Liver (tissue), 9 donors: ENCODE data around the gene MICOS13. TPM values are rescaled to one million over a fixed set of nuclear protein-coding genes. Genes with fewer than 3 reads are reported as not detected.

Source experiments
- DNase-seq: peaks from one replicate; pipeline ENCODE4 v3.0.0-alpha.2; 2017; ENCODE audit warnings: low spot score
- H3K27ac ChIP-seq, 2 donors: one replicate each; pipeline ENCODE4 v1.7.0; 2013; ENCODE audit warnings: inconsistent platforms in 2 of 2, low read length in 2 of 2, control low read depth in 1 of 2, low read depth in 1 of 2, mild to moderate bottlenecking in 1 of 2
- H3K27me3 ChIP-seq, 4 donors: one replicate each; pipeline versions ENCODE4 v1.6.1 to v1.7.0; 2013; ENCODE audit warnings: low read length in 3 of 4, inconsistent platforms in 1 of 4, mild to moderate bottlenecking in 1 of 4, moderate library complexity in 1 of 4; ENCODE audit not compliant: control insufficient read depth in 4 of 4, insufficient read depth in 4 of 4
- H3K36me3 ChIP-seq, 4 donors: one replicate each; pipeline versions ENCODE4 v1.6.1 to v1.7.0; 2013; ENCODE audit warnings: low read length in 3 of 4, mild to moderate bottlenecking in 3 of 4, low read depth in 1 of 4, moderate library complexity in 1 of 4; ENCODE audit not compliant: control insufficient read depth in 4 of 4, insufficient read depth in 3 of 4
- H3K4me1 ChIP-seq, 4 donors: one replicate each; pipeline versions ENCODE4 v1.6.1 to v1.7.0; 2013; ENCODE audit warnings: low read length in 3 of 4, mild to moderate bottlenecking in 3 of 4, moderate library complexity in 1 of 4; ENCODE audit not compliant: control insufficient read depth in 4 of 4, insufficient read depth in 4 of 4
- H3K4me3 ChIP-seq, 3 donors: one replicate each; pipeline versions ENCODE4 v1.6.1 to v1.7.0; 2013; ENCODE audit warnings: low read length in 3 of 3, control low read depth in 1 of 3, low read depth in 1 of 3, mild to moderate bottlenecking in 1 of 3
- H3K9ac ChIP-seq, 2 donors: one replicate each; pipeline ENCODE4 v1.7.0; 2013; ENCODE audit warnings: low read length in 2 of 2, mild to moderate bottlenecking in 2 of 2, moderate library complexity in 2 of 2, control low read depth in 1 of 2, low read depth in 1 of 2
- H3K9me3 ChIP-seq, 4 donors: one replicate each; pipeline versions ENCODE4 v1.6.1 to v1.7.0; 2013; ENCODE audit warnings: low read length in 3 of 4; ENCODE audit not compliant: control insufficient read depth in 4 of 4
- EGR1 ChIP-seq, 2 donors: IDR thresholded peaks; 2 replicates each; pipeline ENCODE4 v1.6.1; 2016 to 2018; ENCODE audit warnings: antibody characterized with exemption in 2 of 2, low read depth in 2 of 2
- FOXA1 ChIP-seq: IDR thresholded peaks from 2 replicates; pipeline ENCODE4 v1.6.1; 2016; ENCODE audit warnings: antibody characterized with exemption
- FOXA2 ChIP-seq: IDR thresholded peaks from 2 replicates; pipeline ENCODE4 v1.6.1; 2016; ENCODE audit warnings: antibody characterized with exemption
- GABPA ChIP-seq, 2 donors: IDR thresholded peaks in 1 of 2; conservative IDR thresholded peaks in 1 of 2; 2 replicates each; pipeline ENCODE4 v1.6.1; 2016; ENCODE audit warnings: antibody characterized with exemption in 2 of 2, mild to moderate bottlenecking in 1 of 2, moderate library complexity in 1 of 2
- HNF4A ChIP-seq, 2 donors: conservative IDR thresholded peaks; 2 replicates each; pipeline ENCODE4 v1.6.1; 2016; ENCODE audit warnings: antibody characterized with exemption in 2 of 2, mild to moderate bottlenecking in 2 of 2
- HNF4G ChIP-seq: IDR thresholded peaks from 2 replicates; pipeline ENCODE4 v1.6.1; 2016; ENCODE audit warnings: antibody characterized with exemption
- JUND ChIP-seq, 2 donors: IDR thresholded peaks; 2 replicates each; pipeline ENCODE4 v1.6.1; 2016; ENCODE audit warnings: antibody characterized with exemption in 2 of 2
- NR2F2 ChIP-seq: IDR thresholded peaks from 2 replicates; pipeline ENCODE4 v1.6.1; 2016; ENCODE audit warnings: antibody characterized with exemption
- RAD21 ChIP-seq, 2 donors: IDR thresholded peaks; 2 replicates each; pipeline ENCODE4 v1.6.1; 2016; ENCODE audit warnings: antibody characterized with exemption in 2 of 2, mild to moderate bottlenecking in 2 of 2
- RXRA ChIP-seq, 2 donors: IDR thresholded peaks; 2 replicates each; pipeline ENCODE4 v1.6.1; 2017 to 2018; ENCODE audit warnings: antibody characterized with exemption in 2 of 2, mild to moderate bottlenecking in 1 of 2
- SP1 ChIP-seq: IDR thresholded peaks from 2 replicates; pipeline ENCODE4 v1.6.1; 2018; ENCODE audit warnings: antibody characterized with exemption, mild to moderate bottlenecking
- TAF1 ChIP-seq: conservative IDR thresholded peaks from 2 replicates; pipeline ENCODE4 v1.6.1; 2016; ENCODE audit warnings: antibody characterized with exemption, mild to moderate bottlenecking
- YY1 ChIP-seq: IDR thresholded peaks from 2 replicates; pipeline ENCODE4 v1.6.1; 2016; ENCODE audit warnings: antibody characterized with exemption, mild to moderate bottlenecking
- WGBS: extraction: QIAGEN DNeasy Blood & Tissue Kit; methylation state at CpG from one replicate; pipeline ENCODE4 v1.1.7; 2013; 5-methylcytosine and 5-hydroxymethylcytosine counted together
- polyA plus RNA-seq, 2 donors: library from polyadenylated mRNA; stranded (reverse) in 1 of 2; unstranded in 1 of 2; fragments of 200-250 nt in 1 of 2; fragments of >200 nt in 1 of 2; fragmentation: Nextera tagmentation in 1 of 2; extraction: Ambion mirVana in 1 of 2; gene quantifications; one replicate each; pipeline versions ENCODE4 v1.2.1 to v1.2.3, GENCODE V29; 2013 to 2015
- total RNA-seq, 2 donors: library from RNA; depleted of rRNA; stranded (reverse); fragments of >200 nt; gene quantifications; one replicate each; pipeline ENCODE4 v1.2.3, GENCODE V29; 2014
- TF ChIP-seq, protein P1 (sequence below): fragments of 150-350 bp; IDR thresholded peaks from 2 replicates; pipeline ENCODE4 v1.5.1; 2017; ENCODE audit warnings: improper control_type of control experiment, low read depth, low read length; ENCODE audit not compliant: missing input control
- TF ChIP-seq, protein P2 (sequence below): IDR thresholded peaks from 2 replicates; pipeline ENCODE4 v1.6.1; 2016; ENCODE audit warnings: antibody characterized with exemption
- TF ChIP-seq, protein P3 (sequence below): IDR thresholded peaks from 2 replicates; pipeline ENCODE4 v1.6.1; 2016; ENCODE audit warnings: antibody characterized with exemption
- TF ChIP-seq, protein P4 (sequence below): IDR thresholded peaks from 2 replicates; pipeline ENCODE4 v1.6.1; 2016; ENCODE audit warnings: antibody characterized with exemption
- TF ChIP-seq, protein P5 (sequence below): IDR thresholded peaks from 2 replicates; pipeline ENCODE4 v1.6.1; 2016; ENCODE audit warnings: antibody characterized with exemption, mild to moderate bottlenecking
- donor health status: healthy.
- donor health status: healthy.
- donor health status: healthy.
- donor health status: healthy.
- donor health status: healthy.

Gene MICOS13
- total and polyA plus RNA-seq, 4 donors = 11.5 to 84.0 (median 30.8) TPM

DNA sequence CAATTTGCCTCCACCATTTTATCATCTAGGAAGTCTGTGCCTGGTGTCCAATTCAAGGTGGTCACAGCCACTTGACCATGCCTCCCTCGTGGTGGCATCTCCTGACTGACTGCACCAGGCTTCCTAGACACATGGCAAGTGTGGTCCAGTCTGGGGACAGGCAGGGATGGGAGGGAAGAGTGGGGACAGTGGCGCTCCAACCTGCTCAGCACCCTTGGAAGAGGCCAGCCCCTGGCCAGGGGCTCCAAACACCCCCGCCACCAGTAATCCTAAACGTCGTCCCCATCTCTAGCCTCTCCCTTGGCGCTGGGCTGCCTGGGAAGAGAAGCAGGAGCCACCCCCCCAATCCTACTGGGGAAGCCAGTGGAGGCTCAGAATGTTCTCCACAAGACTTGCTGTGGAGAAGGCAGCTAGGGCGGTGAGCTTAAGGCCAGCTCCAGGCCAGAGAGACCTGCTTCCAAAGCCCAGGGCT, 12.4 kb upstream of the MICOS13 start:
- TF ChIP-seq, protein P1, sequence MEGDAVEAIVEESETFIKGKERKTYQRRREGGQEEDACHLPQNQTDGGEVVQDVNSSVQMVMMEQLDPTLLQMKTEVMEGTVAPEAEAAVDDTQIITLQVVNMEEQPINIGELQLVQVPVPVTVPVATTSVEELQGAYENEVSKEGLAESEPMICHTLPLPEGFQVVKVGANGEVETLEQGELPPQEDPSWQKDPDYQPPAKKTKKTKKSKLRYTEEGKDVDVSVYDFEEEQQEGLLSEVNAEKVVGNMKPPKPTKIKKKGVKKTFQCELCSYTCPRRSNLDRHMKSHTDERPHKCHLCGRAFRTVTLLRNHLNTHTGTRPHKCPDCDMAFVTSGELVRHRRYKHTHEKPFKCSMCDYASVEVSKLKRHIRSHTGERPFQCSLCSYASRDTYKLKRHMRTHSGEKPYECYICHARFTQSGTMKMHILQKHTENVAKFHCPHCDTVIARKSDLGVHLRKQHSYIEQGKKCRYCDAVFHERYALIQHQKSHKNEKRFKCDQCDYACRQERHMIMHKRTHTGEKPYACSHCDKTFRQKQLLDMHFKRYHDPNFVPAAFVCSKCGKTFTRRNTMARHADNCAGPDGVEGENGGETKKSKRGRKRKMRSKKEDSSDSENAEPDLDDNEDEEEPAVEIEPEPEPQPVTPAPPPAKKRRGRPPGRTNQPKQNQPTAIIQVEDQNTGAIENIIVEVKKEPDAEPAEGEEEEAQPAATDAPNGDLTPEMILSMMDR = no peak
- no peak for TF ChIP-seq RAD21 (IDR thresholded peaks at IDR 0.05)
- TF ChIP-seq JUND (IDR thresholded peaks at IDR 0.05) = no peak
- TF ChIP-seq HNF4A (conservative IDR thresholded peaks at IDR 0.05) = no peak
- TF ChIP-seq YY1 = no peak
- no peak for TF ChIP-seq GABPA (IDR thresholded peaks at IDR 0.05 in 1 of 2, conservative IDR thresholded peaks at IDR 0.05 in 1 of 2)
- TF ChIP-seq FOXA1 = no peak
- TF ChIP-seq RXRA (IDR thresholded peaks at IDR 0.05) = no peak
- TF ChIP-seq, protein P2, sequence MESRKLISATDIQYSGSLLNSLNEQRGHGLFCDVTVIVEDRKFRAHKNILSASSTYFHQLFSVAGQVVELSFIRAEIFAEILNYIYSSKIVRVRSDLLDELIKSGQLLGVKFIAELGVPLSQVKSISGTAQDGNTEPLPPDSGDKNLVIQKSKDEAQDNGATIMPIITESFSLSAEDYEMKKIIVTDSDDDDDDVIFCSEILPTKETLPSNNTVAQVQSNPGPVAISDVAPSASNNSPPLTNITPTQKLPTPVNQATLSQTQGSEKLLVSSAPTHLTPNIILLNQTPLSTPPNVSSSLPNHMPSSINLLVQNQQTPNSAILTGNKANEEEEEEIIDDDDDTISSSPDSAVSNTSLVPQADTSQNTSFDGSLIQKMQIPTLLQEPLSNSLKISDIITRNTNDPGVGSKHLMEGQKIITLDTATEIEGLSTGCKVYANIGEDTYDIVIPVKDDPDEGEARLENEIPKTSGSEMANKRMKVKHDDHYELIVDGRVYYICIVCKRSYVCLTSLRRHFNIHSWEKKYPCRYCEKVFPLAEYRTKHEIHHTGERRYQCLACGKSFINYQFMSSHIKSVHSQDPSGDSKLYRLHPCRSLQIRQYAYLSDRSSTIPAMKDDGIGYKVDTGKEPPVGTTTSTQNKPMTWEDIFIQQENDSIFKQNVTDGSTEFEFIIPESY = no peak
- TF ChIP-seq, protein P3, sequence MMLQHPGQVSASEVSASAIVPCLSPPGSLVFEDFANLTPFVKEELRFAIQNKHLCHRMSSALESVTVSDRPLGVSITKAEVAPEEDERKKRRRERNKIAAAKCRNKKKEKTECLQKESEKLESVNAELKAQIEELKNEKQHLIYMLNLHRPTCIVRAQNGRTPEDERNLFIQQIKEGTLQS = no peak
- TF ChIP-seq TAF1 = no peak
- TF ChIP-seq FOXA2 = no peak
- TF ChIP-seq, protein P4, sequence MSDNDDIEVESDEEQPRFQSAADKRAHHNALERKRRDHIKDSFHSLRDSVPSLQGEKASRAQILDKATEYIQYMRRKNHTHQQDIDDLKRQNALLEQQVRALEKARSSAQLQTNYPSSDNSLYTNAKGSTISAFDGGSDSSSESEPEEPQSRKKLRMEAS = no peak
- no peak for TF ChIP-seq EGR1 (IDR thresholded peaks at IDR 0.05; ENCODE audit: low read depth in 2 of 2)
- TF ChIP-seq, protein P5, sequence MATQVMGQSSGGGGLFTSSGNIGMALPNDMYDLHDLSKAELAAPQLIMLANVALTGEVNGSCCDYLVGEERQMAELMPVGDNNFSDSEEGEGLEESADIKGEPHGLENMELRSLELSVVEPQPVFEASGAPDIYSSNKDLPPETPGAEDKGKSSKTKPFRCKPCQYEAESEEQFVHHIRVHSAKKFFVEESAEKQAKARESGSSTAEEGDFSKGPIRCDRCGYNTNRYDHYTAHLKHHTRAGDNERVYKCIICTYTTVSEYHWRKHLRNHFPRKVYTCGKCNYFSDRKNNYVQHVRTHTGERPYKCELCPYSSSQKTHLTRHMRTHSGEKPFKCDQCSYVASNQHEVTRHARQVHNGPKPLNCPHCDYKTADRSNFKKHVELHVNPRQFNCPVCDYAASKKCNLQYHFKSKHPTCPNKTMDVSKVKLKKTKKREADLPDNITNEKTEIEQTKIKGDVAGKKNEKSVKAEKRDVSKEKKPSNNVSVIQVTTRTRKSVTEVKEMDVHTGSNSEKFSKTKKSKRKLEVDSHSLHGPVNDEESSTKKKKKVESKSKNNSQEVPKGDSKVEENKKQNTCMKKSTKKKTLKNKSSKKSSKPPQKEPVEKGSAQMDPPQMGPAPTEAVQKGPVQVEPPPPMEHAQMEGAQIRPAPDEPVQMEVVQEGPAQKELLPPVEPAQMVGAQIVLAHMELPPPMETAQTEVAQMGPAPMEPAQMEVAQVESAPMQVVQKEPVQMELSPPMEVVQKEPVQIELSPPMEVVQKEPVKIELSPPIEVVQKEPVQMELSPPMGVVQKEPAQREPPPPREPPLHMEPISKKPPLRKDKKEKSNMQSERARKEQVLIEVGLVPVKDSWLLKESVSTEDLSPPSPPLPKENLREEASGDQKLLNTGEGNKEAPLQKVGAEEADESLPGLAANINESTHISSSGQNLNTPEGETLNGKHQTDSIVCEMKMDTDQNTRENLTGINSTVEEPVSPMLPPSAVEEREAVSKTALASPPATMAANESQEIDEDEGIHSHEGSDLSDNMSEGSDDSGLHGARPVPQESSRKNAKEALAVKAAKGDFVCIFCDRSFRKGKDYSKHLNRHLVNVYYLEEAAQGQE = no peak
- no peak for TF ChIP-seq HNF4G
- TF ChIP-seq SP1 = no peak
- no peak for TF ChIP-seq NR2F2
- H3K9ac ChIP-seq = no peak overlapping the region
- peaks cover 6 to 21% (median 10%) of the 10 kb centered on the region in 4 donors for H3K4me1 ChIP-seq
- WGBS = 82% methylated on average over 7 of the region's 7 CpGs
- no peaks in the 10 kb centered on the region for H3K27me3 ChIP-seq
- no peak overlapping the region for H3K27ac ChIP-seq
- peaks cover 11 to 53% (median 21%) of the 10 kb centered on the region in 4 donors for H3K36me3 ChIP-seq
- DNase-seq = no peak
- H3K9me3 ChIP-seq = no peaks in the 10 kb centered on the region
- no peak overlapping the region for H3K4me3 ChIP-seq
